GM10248 (cell line): ENCODE data around the gene IPO8.
"Not testable (repeated sequence)": the region's sequence is repeated elsewhere in the genome, so short reads cannot be mapped to it uniquely, and the experiment has no call there.

Experiments
- CTCF ChIA-PET: fragments of 300-600 bp; sonication (Branson Sonifier 250); formaldehyde crosslinking; extraction: SDS; loops from one replicate; lab custom pipeline; 2021; ENCODE audit warnings: antibody characterized with exemption; lab: Yijun Ruan, JAX
- POLR2A ChIA-PET: fragments of 350-650 bp; sonication (Branson Sonifier 250); formaldehyde crosslinking; extraction: SDS; loops from one replicate; lab custom pipeline; 2020; ENCODE audit warnings: antibody characterized with exemption; lab: Yijun Ruan, JAX
- DNase-seq: peaks from one replicate; pipeline ENCODE4 v3.0.0; 2012; ENCODE audit errors: extremely low spot score
- CTCF ChIP-seq: IDR thresholded peaks from 2 replicates; pipeline ENCODE4 v1.5.1; 2012; ENCODE audit warnings: mild to moderate bottlenecking, low read depth; ENCODE audit errors: extremely low read depth, missing control alignments, control extremely low read depth

Gene IPO8

GRCh38 chr12:30602678-30603077 is 93.0 kb downstream of the IPO8 start:
- ChIA-PET POLR2A (no interaction called here), CTCF (no interaction called here)
- no peak for TF ChIP-seq CTCF
- DNase-seq = no peak

DNA sequence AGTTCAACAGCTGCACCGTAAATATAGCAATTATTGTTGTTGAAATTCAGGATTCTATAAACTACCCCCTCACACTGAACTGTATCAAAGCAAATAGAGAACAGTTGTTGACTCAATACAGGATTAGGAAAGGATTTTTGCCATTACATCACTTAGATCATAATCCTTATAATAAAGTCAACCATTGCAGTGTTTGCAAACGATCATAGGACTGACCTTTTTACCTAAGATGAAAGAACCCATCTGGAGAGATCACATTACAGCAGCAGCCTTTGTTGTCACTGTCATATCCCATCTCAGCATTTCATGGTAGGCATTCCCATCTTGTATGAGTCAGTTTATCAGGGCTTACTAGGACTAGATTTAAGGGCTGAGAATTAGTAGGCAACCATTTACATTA is 96.1 kb downstream of the IPO8 start:
- DNase-seq = no peak
- ChIA-PET POLR2A (no interaction called here), CTCF (no interaction called here)
- no peak for TF ChIP-seq CTCF

DNA sequence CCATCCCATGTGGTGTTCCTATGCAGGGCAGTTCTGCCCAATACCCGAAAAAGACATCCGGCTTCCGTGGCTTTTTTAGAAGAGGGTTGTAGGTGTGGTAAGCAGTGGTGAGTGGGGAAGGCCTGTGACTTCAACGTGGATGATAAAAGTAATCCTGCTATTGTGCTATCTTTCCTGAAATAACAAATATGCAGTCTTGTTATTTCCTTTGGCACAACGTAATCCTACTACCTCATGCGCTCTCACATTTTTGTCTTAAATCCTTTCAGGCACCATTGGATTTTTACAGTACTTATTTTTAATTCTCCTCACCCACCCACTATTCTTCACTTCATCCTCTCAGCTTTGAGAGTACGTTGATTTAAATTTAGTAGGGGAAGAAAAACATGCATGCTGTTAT is 96.8 kb downstream of the IPO8 start:
- DNase-seq = no peak
- ChIA-PET CTCF (no interaction called here), POLR2A (no interaction called here)
- TF ChIP-seq CTCF = no peak

DNA sequence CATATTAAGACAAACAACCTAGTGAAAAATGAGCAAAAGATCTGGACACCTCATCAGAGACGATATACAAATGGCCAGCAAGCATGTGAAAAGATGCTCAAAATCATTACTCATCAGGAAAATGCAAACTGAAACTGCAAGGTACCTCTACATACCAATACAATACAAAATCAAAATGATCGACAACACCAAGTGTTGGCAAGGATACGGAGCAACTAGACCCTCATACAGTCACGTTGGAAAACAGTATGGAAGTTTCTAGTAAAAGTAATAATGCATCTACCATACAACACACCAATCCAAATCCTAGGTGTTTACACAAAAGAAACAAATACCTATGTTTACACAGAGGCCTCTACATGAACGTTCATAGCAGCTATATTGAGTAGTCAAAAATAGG is 99.9 kb downstream of the IPO8 start:
- TF ChIP-seq CTCF = no peak
- ChIA-PET POLR2A (no interaction called here), CTCF (no interaction called here)
- DNase-seq = no peak

GRCh38 chr12:30594509-30594908 is 101.2 kb downstream of the IPO8 start:
- POLR2A ChIA-PET = no interaction called here
- DNase-seq = no peak
- TF ChIP-seq CTCF = no peak
- CTCF ChIA-PET = no interaction called here

GRCh38 chr12:30588572-30588971 is 107.1 kb downstream of the IPO8 start:
- CTCF ChIA-PET, POLR2A ChIA-PET, DNase-seq: not testable (repeated sequence)

DNA sequence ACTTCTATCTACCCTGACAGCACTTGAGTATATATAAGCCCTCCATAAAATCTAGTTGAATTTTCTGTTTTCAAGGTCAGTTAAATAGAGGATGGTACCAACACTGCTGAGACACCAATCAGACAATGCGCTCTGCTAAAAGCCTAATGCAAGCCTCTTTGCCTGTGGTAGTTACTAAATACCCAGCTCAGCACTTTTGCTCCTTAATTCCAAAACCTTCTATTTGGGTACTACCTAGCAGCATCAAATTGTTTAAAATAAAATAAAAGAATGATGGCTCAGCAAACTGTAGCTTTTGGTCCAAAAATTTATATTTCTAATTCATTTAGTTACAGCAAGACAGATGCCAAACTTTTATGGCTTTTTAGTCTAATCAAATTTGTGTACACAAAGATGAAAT is 107.9 kb downstream of the IPO8 start:
- no peak for TF ChIP-seq CTCF
- no peak for DNase-seq
- ChIA-PET CTCF (no interaction called here), POLR2A (no interaction called here)

DNA sequence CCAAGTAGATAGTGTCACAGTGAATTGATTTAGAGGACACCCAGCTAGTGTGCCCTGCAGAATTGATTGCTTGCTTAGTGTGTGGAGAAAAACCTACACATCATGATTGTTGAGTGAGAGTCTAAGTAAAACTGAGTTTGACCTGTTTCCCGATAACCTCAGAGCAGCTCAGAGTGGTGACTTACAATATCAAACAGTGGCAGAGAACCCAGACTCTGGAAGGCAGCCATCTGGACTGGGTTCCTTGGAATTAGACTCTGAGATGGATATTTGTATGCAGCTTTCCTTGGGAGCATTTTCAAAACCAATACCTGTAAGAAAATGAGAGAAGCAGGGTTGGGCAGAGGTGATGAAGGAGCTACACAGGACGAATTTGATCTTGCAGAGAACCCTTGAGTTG is 109.8 kb downstream of the IPO8 start:
- DNase-seq = no peak
- TF ChIP-seq CTCF = no peak
- ChIA-PET CTCF (no interaction called here), POLR2A (no interaction called here)
